NB4 (cell line): Measurements from ENCODE around the gene DDX3X.
A peak's percentile ranks its signal among the peaks of the same experiment; 100 is the strongest.
"Not testable (repeated sequence)": the region's sequence is repeated elsewhere in the genome, so short reads cannot be mapped to it uniquely, and the experiment has no call there.

ENCODE experiments used
- DNase-seq: peaks from one replicate; pipeline ENCODE4 v3.0.0; 2010; ENCODE audit warnings: low read depth
- H3K4me3 ChIP-seq: one replicate; pipeline ENCODE4 v1.5.1; 2011; ENCODE audit warnings: mild to moderate bottlenecking, low read depth, low read length, moderate library complexity
- MYC ChIP-seq: IDR thresholded peaks from 2 replicates; pipeline ENCODE4 v1.6.1; 2011; ENCODE audit warnings: low read depth, low read length
- POLR2A ChIP-seq: IDR thresholded peaks from 2 replicates; pipeline ENCODE4 v1.6.1; 2011; ENCODE audit warnings: mild to moderate bottlenecking; ENCODE audit not compliant: insufficient read length; ENCODE audit errors: extremely low read depth
- TF ChIP-seq, protein P1 (sequence below): IDR thresholded peaks from 2 replicates; pipeline ENCODE4 v1.6.1; 2011; ENCODE audit warnings: low read depth, low read length
- TF ChIP-seq, protein P2 (sequence below): IDR thresholded peaks from one replicate; pipeline ENCODE4 v1.5.1; 2012; ENCODE audit warnings: low read depth, low read length

DDX3X gene

DNA sequence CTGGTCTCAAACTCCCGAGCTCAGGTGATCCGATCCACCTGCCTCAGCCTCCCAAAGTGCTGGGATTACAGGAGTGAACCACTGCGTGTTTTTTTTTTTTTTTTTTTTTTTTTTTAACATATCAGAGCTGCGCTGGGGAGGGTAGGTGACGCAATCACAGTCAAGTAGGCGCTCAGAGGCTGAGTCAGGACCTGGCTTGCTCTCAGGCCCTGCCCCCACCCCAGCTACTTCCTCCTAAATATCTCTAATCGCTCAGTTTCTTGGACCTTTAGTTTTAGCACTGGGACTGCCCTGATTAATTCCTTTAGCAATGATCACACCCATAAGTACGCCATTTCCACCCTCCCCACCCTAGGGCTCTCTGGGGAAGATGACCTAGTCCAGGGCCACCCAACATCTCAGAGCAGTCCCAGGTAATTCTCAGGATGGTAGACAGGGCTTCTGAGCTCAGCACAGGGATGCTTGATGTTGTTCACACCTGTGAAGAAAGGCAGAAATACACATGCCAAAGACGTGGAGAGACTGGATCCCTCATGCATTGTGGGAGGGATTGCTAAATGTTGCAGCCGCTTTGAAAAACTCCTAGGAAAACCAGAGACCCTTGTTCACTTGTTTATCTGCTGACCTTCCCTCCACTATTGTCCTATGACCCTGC lies 50.2 kb downstream of the DDX3X start:
- TF ChIP-seq MYC, result no peak
- TF ChIP-seq, protein P1, sequence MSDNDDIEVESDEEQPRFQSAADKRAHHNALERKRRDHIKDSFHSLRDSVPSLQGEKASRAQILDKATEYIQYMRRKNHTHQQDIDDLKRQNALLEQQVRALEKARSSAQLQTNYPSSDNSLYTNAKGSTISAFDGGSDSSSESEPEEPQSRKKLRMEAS, result no peak
- H3K4me3 ChIP-seq, result no peak overlapping the region
- DNase-seq, result peak; percentile 87

DNA sequence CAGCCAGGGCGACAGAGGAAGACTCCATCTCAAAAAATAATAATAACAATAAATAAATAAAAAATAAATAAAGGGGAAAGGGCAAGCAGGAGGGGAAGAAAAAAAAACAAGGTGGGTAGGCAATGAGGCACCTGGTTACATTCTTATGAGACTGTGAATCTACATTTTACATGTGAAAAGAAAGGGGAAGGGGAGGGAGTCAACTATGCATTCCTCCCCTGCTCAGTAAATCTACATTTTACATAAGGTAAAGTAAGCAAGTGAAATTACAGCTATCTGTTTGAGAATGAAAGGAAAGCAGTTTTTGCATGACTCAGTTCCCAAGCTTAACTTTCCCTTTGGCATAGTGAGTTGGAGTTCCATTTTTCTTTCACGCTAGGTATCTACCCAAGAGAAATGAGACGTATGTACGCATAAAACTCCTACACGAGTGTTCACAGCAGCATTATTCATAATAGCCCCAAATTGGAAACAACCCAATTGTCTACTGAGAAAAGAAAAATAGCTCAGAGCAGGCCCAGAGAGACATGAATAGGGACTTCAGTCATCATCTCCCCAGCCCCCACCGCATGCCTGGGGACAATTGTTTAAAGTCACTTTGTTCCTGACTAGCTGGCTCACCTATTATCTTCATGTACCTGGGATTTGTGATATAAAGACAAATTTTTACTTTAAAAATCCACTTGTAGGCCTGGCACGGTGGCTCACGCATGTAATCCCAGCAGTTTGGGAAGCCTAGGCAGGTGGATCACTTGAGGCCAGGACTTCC lies 52.4 kb downstream of the DDX3X start:
- no peak for DNase-seq
- no peak overlapping the region for H3K4me3 ChIP-seq
- TF ChIP-seq, protein P2, sequence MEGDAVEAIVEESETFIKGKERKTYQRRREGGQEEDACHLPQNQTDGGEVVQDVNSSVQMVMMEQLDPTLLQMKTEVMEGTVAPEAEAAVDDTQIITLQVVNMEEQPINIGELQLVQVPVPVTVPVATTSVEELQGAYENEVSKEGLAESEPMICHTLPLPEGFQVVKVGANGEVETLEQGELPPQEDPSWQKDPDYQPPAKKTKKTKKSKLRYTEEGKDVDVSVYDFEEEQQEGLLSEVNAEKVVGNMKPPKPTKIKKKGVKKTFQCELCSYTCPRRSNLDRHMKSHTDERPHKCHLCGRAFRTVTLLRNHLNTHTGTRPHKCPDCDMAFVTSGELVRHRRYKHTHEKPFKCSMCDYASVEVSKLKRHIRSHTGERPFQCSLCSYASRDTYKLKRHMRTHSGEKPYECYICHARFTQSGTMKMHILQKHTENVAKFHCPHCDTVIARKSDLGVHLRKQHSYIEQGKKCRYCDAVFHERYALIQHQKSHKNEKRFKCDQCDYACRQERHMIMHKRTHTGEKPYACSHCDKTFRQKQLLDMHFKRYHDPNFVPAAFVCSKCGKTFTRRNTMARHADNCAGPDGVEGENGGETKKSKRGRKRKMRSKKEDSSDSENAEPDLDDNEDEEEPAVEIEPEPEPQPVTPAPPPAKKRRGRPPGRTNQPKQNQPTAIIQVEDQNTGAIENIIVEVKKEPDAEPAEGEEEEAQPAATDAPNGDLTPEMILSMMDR, result no peak
- TF ChIP-seq, protein P1, result no peak
- TF ChIP-seq MYC (no peak), POLR2A (no peak)

DNA sequence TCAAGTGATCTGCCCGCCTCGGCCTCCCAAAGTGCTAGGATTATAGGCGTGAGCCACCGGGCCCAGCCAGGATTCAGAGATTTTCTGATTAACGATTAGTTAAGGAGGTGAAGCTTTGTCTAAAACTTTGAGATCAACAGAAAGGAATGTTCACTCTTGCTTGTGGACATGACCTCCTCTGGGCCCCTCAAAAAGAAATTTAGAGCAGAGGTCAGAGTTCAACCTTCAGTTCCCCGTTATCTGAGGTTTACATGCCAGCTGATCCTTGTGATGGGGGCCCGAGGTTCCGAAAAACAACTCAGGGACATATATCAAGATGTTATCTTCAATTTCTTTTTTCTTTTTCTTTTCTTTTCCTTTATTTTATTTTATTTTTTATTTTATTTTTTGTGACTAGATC lies 54.6 kb downstream of the DDX3X start:
- TF ChIP-seq POLR2A, result no peak
- TF ChIP-seq, protein P2, result no peak
- no peak for DNase-seq
- no peak overlapping the region for H3K4me3 ChIP-seq

DNA sequence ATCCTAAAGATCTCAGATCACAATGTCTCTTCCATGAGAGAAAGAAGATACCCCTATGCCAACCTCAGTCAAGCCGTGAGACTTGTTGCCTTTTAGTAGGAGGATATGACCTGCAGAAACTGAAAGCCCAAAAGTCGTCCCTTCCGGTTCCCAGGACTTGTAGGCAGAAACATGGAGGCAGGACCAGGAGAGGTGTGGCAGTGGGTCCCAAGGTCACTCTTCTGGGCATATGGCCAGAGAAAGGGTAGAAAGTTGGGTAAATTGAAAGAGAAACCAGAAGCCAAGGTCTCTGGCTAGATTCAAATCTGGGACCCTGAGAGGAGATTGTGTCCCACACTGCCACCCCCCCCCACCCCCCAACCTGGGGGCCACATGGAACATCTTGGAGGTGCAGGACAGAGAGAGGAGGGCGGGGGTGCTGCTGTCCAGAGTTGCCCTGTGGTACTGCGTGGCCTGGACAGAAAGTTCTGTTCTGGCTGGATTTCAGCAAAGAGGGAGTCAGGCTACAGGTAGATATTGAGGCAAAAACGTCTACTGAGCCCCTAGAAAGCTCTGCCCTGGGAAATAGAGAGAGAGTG lies 55.4 kb downstream of the DDX3X start:
- no peak overlapping the region for H3K4me3 ChIP-seq
- TF ChIP-seq MYC, result no peak
- no peak for DNase-seq

DNA sequence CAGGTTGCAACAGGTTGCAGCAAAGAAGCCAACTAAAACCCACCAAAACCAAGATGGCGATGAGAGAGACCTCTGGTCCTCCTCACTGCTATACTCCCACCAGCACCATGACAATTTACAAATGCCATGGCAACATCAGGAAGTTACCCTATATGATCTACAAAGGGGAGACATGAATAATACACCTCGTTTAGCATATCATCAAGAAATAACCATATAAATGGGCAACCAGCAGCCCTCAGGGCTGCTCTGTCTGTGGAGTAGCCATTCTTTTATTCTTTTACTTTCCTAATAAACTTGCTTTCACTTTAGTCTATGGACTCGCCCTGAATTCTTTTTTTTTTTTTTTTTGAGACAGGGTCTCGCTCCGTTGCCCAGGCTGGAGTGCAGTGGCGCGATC lies 56.6 kb downstream of the DDX3X start:
- H3K4me3 ChIP-seq, DNase-seq: not testable (repeated sequence)

DNA sequence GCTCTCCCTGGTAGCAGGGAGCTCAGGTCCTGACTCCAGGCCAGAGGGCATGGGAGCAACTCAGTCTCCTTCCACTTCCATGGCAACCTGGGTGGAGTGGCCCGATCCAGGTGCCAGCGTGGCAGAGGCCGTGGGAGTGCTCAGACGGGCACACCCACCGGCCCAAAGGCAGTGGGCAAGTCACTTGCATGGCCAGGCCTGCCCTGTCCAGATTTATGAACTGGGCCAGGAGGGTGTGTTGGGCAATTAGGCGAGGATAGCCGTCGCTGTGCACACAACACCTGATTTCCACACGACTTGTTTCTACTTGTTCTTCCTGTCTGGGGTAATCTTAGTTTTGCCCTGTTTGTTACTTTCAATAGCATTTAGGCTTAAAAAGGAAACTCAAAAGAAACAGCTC lies 57.6 kb downstream of the DDX3X start:
- DNase-seq, result no peak
- TF ChIP-seq, protein P1, result no peak
- TF ChIP-seq POLR2A (no peak), MYC (no peak)
- TF ChIP-seq, protein P2, result no peak
- H3K4me3 ChIP-seq, result no peak overlapping the region

DNA sequence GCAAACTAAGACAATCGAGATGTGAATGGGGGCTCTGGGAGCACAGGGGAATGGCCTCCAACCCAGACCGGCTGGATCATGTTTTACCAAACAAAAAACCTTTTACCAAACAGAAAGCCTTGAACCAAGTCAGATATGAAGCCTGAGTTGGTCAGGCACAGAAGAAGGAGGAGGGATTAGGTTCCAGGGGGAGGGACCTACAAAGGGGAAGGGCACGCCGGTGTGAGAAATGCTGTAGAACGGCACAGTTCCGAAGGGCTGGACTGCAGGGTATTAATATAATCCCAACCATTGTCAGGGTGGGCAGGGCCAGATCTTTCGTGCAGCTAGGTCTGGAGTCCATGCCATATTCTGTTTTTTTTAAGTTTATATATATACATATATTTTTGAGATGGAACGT lies 60.3 kb downstream of the DDX3X start:
- no peak overlapping the region for H3K4me3 ChIP-seq
- TF ChIP-seq, protein P1, result no peak
- TF ChIP-seq MYC (no peak), POLR2A (no peak)
- TF ChIP-seq, protein P2, result no peak
- no peak for DNase-seq
